Stimulated activated CD8-positive, alpha-beta memory T cell treated with anti-CD3 and anti-CD28 coated beads, Interleukin-4, amount 100 ng/mL, for 24 hours (primary cell): ENCODE data around the gene DHRS7B.
"Not testable (repeated sequence)": the region's sequence is repeated elsewhere in the genome, so short reads cannot be mapped to it uniquely, and the experiment has no call there.

Source experiments
- DNase-seq: peaks from one replicate; pipeline ENCODE4 v3.0.0-alpha.2; 2020; ENCODE audit warnings: low read depth

The DHRS7B gene

GRCh38 chr17:21177854-21178600 is 51.3 kb downstream of the DHRS7B start:
- DNase-seq: no peak

GRCh38 chr17:21183468-21183867 is 56.7 kb downstream of the DHRS7B start:
- DNase-seq: no peak

DNA sequence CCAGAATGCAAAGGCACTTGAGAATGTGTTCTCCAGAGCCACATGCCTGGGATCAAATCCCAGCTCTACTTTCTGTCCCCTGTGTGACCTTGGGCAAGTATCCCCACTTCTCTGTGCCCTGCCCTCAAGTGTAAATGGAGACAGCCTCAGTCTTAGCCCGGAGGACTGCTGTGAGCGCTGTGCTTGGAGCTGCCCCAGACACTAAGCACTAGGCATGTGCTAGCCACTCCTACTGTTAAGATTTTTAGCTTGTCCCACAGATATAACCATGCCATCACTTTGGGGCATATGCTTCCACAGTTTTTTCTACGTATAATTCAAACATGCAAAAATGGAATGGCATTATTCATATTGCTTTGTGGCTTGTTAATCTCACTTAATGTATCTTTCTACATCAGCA is 57.8 kb downstream of the DHRS7B start:
- no peak for DNase-seq

GRCh38 chr17:21185061-21185460 is 58.3 kb downstream of the DHRS7B start:
- DNase-seq: no peak

DNA sequence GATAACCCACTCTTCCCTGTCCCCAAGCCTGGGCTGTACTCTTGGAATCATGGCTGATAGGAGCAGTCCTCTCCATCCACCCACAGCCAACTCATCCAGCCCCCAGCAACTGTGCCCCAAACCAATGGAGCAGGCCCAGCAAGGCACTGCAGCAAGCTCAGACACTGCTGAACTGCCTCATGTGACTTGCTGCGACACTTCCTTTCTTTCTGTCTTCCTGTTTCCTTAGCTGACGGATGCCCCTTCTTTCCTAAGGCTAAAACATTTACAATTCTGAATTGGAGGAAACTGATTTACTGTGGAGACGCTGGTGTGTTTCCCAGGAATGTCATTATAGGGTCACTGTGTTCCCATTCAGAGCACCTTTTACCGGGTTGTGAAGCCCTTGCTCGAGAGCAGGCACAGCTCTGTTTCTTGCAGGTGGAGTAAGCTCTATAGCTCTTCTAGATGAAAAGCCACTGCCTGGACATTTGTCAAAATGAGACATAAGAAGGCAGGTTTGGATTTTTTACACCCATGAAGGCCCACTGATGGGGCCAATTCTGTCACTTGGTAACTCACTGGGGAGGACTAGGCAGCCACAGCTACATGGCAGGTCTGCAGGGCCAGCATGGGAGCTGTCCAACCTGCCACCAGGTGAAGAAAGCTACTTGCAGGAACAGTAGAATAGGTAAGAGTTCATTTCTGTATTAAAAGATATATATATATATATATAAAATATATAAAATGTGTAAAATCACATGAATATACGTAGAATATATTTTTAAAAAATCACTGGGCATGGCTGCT is 59.8 kb downstream of the DHRS7B start:
- DNase-seq: no peak

DNA sequence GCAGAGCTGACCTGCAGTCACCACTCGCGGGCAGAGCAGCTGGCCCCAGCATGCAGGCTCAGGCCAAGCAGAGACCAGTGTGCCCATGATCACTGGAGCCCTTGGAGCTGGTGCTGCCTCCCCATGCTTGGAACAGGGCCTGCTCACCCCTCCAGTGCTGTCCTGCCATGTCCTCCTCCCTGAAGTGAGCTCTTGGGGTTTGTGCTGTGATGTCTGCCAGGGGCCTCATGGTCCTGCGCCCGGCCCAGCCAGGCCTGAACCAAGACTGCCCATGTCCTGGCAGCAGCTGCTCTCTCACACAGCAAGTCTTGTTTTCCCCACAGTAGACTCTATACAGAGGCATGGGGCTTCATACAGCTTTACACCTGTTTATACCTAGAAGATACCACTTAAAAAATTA is 62.6 kb downstream of the DHRS7B start:
- no peak for DNase-seq

GRCh38 chr17:21190078-21190477 is 63.3 kb downstream of the DHRS7B start:
- no peak for DNase-seq

GRCh38 chr17:21191698-21192097 is 64.9 kb downstream of the DHRS7B start:
- no peak for DNase-seq

- DNase-seq: not testable (repeated sequence)
Observed at GRCh38 chr17:21192414-21192813, 65.7 kb downstream of the DHRS7B start.

GRCh38 chr17:21193031-21193430 is 66.3 kb downstream of the DHRS7B start:
- DNase-seq: no peak

GRCh38 chr17:21194226-21194625 is 67.5 kb downstream of the DHRS7B start:
- no peak for DNase-seq

DNA sequence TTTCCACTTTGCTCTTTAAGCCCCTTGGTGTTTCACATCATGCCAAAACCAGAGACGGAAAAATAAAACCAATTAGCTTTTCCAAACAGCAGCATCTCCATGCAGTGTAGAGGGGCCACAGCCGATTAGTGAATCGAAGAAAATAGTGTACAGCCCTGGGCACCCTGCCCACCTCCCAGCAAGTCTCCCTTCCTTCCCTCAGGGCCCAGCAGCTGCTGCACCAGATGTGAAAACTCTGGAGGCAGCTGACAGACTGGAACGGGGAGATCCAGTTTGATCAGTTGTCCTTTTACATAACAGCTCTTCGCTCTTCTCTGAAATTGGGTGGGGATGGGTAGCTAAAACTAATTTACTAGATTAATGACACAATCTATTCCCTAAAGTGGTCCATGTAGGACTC is 67.9 kb downstream of the DHRS7B start:
- DNase-seq: no peak

DNA sequence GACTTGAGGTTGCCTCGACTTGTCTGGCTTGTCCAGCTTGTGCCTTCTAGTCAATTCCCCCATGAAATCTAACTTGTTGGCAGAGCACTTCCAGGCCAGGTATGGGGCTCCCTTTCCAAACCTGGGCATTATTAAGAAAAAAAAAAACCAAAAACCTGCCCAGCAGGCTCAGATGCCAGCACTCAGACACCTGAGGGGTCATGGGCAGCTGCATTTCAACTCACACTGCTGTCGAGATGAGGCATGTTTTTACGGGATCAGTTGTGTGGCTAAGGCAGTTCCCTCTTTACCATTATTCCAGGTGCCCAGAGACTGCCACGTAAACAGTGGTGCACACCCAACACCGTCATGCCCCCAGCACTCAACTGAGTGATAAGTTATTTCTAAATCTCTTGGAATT is 69.4 kb downstream of the DHRS7B start:
- DNase-seq: no peak

GRCh38 chr17:21198411-21198810 is 71.6 kb downstream of the DHRS7B start:
- no peak for DNase-seq

GRCh38 chr17:21199311-21199710 is 72.5 kb downstream of the DHRS7B start:
- DNase-seq: no peak

- no peak for DNase-seq
Observed at GRCh38 chr17:21199856-21200255, 73.1 kb downstream of the DHRS7B start.

DNA sequence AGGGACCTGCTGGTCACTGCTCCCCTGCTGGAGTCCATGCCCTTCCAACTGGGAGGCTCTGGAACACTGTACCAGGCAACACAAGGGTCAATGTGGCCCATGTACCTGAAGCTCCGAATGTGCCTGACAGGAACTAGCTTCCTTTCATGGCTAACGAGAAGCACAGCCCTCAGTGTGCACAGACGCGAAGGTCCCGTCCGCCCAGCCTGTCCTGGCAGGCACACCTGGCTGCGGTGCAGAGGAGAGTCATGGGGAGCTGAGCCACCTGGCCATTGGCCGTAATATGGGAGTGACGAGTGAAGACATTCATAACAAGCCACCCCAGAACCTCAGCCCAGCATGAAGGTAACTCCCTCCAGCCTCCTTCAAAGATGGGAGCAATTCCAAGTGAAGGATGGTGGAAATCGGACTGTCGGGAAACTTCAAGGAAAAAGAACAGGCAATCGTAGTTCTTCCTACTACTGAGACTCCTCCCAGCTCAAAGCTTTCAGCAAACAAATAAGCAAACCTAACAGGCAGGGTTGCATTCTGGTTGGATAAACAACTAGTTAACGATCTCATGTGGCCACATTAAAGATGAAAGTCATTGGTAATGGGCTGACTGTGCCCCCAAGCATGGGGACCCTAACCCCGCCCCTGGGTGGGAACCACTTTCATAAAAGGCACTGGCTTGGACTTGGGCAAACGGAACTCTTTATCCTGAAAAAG is 74.0 kb downstream of the DHRS7B start:
- DNase-seq: no peak

DNA sequence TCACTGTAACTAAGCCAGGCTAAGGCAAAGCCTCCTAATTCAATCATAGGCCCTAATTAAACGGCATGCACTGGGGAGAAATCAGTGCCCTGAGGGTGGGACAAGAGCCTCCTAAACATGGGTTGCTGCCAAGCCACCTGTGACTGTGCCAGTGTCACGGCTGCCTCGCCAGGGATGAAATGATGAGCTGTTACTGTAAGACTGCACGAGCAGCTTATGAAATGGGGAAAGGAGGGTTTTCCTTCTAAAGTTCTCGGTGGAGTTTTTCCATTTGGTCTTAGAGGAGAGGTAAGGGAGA is 74.5 kb downstream of the DHRS7B start:
- DNase-seq: no peak

DNA sequence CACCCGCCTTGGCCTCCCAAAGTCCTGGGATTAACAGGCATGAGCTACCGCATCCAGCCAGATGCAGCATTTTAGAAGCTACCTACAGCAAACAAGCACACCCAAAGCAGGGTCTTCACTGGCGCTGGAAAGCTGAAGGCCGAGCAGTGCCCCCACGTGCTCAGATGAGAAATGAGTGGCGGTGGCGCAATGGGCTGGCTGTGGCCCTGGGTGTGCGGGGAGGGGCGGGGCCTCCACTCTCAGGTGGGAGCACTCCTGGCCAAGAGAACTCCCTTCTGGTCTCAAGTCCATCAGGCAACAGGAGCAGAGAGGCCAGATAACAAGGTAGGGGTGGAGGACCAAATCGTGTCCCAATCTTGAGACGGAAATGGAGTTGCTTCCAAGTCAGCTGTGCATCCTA is 75.1 kb downstream of the DHRS7B start:
- DNase-seq: no peak

- no peak for DNase-seq
Observed at GRCh38 chr17:21202512-21202911, 75.7 kb downstream of the DHRS7B start.

DNA sequence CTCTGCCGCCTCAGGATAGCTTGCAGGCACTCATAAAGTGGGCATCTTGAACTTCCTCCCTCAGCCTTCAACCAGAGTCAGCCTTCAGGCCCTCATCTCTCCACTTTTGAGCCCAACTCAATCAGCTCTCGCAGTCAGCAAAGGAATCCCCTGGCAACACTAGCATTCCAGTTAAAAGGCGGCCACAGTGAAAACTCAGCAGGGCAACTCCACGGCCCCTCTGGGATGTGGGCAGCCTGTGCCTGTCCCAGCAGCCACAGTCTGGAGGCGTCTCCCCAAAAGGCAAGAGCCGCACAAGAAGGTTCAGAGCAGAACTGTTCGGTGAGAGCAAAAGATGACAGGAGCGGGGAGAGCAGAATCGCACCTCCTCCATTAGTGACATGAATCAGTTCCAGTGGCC is 78.2 kb downstream of the DHRS7B start:
- DNase-seq: no peak

DNA sequence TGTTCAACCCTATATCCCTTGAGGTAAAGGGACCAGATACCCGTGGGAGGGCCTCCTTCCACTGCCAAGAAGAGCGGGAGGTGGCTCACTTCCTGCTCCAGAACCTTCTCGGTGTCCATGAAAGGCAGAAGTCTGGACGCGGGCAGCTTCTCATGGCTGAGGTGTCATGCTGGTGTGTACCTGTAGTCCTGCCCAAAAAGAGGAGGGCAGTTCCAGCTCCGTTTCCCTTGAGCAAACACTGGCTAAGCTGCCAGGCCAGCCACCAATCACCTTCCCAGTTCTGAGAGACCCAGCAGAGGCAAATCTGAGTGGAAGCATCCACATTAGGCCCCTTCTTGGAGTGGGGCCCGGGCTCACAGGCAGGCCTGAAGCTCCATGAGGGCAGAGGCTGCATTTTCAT is 81.6 kb downstream of the DHRS7B start:
- DNase-seq: no peak

DNA sequence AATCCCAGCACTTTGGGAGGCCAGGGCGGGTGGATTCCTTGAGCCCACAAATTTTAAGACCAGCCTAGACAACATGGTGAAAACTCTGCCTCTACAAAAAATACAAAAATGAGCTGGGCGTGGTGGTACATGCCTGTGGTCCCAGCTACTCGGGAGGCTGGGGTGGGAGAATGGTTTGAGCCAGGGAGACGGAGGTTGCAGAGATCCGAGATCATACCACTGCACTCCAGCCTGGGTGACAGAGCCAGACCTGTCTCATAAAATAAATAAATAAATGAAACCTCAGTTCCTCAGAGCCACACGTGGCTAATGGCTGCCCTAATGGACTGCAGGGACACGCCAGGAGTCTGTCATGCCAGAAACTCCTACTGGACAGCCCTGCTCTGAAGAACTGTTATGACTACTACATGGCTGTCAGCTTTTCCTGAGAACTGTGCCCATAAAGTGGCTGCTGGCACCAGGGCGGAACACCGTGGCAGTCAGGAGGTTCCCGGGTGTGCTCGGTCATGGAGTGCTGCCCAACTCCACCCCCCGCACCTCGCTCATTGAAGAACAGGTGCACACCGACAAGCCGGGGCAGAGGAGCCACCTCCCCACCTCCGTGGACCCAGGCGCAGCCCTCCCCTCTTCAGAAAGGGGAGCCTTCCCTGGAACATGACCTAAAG is 82.9 kb downstream of the DHRS7B start:
- DNase-seq: no peak
